RWPE1 (cell line): ENCODE data around the gene RAB4A.
"Not testable (repeated sequence)": the region's sequence is repeated elsewhere in the genome, so short reads cannot be mapped to it uniquely, and the experiment has no call there.

Experiments
- CTCF ChIA-PET: fragments of 350-600 bp; sonication (Branson Sonifier 250); formaldehyde crosslinking; extraction: SDS; loops from one replicate; lab custom pipeline; 2021; lab: Yijun Ruan, JAX
- POLR2A ChIA-PET: fragments of 400-600 bp; formaldehyde crosslinking; extraction: SDS; loops from one replicate; lab custom pipeline; 2020; ENCODE audit warnings: antibody characterized with exemption; ENCODE audit not compliant: low non-redundant PET; lab: Yijun Ruan, JAX
- DNase-seq: peaks from one replicate; pipeline ENCODE4 v3.0.0; 2012; ENCODE audit warnings: low spot score
- H3K27ac ChIP-seq: fragments of 450-650 bp; 2 replicates; pipeline ENCODE4 v1.5.1; 2017
- TF ChIP-seq, protein P1 (sequence below): fragments of 450-650 bp; conservative IDR thresholded peaks from 2 replicates; pipeline ENCODE4 v1.5.1; 2017; ENCODE audit warnings: low read depth, mild to moderate bottlenecking

RAB4A gene

DNA sequence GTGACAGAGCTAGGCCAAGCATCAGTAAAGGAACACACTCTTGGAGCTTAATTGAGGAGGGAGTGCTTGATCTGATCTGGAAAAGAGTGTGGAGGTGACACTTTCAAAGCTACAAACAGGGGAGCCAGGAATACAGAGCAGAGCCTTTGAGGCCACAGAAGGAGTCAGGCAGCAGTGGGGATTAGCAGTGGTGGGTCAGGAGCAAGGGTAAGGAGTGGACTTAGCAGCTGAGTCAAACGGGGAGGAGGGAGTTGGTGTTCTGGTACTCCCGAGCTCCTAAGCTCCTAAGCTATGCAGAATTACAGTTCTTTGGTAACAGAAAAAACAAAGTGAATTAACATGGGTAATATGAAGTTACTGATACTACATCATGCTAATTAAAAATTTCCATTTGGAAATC is 14.5 kb downstream of the RAB4A start:
- POLR2A ChIA-PET: no interaction called here
- CTCF ChIA-PET: interaction anchor here (0.6 kb wide), 1 partner anchor 30 kb away, joined by 4 read pairs; no protein-coding TSS in a partner anchor
- TF ChIP-seq, protein P1, sequence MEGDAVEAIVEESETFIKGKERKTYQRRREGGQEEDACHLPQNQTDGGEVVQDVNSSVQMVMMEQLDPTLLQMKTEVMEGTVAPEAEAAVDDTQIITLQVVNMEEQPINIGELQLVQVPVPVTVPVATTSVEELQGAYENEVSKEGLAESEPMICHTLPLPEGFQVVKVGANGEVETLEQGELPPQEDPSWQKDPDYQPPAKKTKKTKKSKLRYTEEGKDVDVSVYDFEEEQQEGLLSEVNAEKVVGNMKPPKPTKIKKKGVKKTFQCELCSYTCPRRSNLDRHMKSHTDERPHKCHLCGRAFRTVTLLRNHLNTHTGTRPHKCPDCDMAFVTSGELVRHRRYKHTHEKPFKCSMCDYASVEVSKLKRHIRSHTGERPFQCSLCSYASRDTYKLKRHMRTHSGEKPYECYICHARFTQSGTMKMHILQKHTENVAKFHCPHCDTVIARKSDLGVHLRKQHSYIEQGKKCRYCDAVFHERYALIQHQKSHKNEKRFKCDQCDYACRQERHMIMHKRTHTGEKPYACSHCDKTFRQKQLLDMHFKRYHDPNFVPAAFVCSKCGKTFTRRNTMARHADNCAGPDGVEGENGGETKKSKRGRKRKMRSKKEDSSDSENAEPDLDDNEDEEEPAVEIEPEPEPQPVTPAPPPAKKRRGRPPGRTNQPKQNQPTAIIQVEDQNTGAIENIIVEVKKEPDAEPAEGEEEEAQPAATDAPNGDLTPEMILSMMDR: no peak
- DNase-seq: no peak
- no peak overlapping the region for H3K27ac ChIP-seq

DNA sequence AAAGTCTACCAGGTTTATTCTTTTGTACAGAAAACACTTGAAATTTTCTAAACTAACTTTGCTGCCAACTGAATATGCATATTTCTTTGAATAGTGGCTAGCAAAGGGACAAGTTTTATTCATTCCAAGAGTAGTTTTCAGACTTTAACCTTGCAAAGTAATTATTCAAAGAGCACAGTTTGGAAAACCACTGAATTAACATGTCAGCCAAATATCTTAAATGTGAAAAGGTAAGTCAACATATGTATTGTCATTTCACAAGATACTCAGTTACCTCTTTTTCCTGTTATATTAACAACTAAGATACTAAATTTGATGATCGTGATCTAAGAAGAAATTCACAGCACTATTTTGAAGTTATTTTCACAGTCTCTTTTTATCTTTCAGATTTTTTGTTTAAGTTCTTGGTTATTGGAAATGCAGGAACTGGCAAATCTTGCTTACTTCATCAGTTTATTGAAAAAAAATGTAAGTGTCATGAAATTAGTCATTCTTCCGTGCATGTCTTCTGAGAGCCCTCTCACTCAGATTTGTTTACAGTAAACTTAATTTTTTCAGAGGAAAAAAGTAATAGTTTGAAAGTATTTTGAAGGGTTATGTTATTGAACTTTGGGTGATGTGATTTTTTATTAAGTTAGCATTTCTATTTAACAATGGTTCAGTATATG is 15.3 kb downstream of the RAB4A start:
- no peak overlapping the region for H3K27ac ChIP-seq
- CTCF ChIA-PET: no interaction called here
- TF ChIP-seq, protein P1: no peak
- no peak for DNase-seq
- POLR2A ChIA-PET: no interaction called here

DNA sequence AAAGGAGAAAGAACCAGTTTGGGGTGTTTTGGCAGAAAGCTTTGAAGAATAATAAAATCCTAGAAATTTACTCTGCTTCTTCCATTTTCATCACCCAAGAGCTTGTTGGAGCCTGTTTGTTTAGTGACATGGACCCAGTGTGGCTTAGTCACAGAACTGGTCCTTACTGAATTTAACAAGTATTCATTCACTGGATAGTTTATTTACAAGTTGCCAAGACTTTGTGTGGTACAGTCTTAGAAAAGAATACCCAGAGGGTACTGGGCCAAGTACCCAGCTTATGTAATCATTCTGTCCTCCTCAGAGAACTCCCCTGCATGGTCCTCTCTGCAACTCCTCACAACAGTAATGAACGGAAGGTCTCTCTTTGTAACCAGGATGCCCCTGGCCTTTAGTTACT is 16.4 kb downstream of the RAB4A start:
- no peak for DNase-seq
- ChIA-PET POLR2A (no interaction called here), CTCF (interaction anchor here (0.6 kb wide), 1 partner anchor 272 kb away, joined by 4 read pairs; no protein-coding TSS in a partner anchor)
- TF ChIP-seq, protein P1: no peak
- no peak overlapping the region for H3K27ac ChIP-seq

DNA sequence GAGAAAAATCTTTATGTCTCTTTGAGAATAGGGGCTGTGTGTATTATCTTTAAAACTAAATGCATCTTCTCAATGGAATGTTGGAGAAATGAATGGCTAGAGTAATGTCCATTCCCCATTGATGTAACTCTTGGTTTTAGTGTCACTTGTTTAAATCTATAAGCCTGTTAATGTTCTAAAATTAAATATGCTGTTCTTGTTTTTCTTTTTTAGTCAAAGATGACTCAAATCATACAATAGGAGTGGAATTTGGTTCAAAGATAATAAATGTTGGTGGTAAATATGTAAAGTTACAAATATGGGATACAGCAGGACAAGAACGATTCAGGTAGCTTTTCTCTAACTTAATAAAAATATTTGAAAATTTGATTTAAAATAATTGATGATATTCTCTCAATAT is 17.6 kb downstream of the RAB4A start:
- ChIA-PET POLR2A (no interaction called here), CTCF (no interaction called here)
- DNase-seq: no peak
- no peak overlapping the region for H3K27ac ChIP-seq
- TF ChIP-seq, protein P1: no peak

DNA sequence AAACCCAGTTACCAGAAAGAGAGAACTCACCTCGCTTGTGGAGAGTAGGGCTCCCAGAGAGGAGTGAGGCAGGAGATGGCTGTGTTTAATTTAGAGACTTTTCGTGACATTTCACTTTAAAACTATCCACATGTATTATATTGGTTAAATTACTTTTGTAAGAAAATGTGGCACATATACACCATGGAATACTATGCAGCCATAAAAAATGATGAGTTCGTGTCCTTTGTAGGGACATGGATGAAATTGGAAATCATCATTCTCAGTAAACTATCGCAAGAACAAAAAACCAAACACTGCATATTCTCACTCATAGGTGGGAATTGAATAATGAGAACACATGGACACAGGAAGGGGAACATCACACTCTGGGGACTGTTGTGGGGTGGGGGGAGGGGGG is 20.8 kb downstream of the RAB4A start:
- POLR2A ChIA-PET, DNase-seq: not testable (repeated sequence)

DNA sequence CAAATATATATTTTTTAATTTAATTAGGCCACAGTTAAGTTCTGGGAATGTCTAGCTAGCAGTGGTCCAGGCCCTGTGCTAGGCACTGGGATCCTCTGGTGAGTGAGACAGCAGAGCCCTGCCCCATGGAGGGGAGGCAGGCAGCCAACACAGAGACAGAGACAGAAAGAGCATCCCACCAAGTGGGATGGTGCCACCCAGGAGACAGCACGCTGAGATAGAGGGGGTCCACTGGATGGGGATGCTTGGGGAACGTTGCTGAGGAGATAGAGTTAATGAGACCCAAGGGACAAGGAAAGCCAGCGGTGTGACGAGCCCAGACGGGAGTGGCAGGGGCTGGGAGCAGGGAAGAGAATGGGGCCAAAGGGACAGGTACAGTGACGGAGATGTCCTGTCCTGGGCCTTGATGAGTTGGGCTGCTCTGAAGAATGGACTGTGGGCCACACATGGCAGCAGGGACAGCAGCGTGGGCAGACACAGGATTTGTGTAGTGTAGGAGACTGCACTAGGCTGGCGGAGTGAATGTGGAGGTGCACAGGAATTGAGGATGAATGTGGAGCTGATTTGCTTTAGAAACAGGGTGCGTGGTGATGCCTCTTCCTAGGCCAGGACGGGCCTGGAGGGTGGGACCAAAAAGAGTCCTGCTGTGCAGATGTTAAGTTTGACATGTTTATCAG is 22.8 kb downstream of the RAB4A start:
- peak overlapping the region; percentile 7; the same call in 1 of the 2 replicates for H3K27ac ChIP-seq
- ChIA-PET CTCF (no interaction called here), POLR2A (interaction anchor here (0.5 kb wide), 1 partner anchor 54 kb away, joined by 6 read pairs; no protein-coding TSS in a partner anchor)
- DNase-seq: no peak
- TF ChIP-seq, protein P1: no peak

More for the DNA sequence above, 20.8 kb downstream of the RAB4A start:
- H3K27ac ChIP-seq, CTCF ChIA-PET: not testable (repeated sequence)

DNA sequence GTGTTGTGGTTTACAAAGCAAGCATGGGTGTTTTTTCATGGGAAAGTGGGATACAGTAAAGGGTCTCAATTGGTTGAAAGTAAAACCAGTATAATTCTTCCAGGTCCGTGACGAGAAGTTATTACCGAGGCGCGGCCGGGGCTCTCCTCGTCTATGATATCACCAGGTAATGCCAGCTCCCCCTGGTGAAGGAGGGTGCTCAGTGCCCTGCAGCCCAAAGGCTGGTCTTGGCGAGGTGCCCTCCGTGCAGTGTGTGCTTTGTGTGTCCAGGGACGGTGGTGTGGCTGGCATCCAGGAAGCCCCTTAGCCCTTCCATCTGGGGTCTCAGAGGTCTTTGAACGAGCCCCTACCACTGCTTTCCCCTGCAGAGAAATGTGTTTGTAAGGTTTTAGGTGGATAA is 24.8 kb downstream of the RAB4A start:
- no peak overlapping the region for H3K27ac ChIP-seq
- POLR2A ChIA-PET: no interaction called here
- TF ChIP-seq, protein P1: no peak
- CTCF ChIA-PET: no interaction called here
- DNase-seq: no peak
